RWPE1 (cell line): ENCODE data around the gene SBF1.

Experiments
- CTCF ChIA-PET: fragments of 350-600 bp; sonication (Branson Sonifier 250); formaldehyde crosslinking; extraction: SDS; loops from one replicate; lab custom pipeline; 2021; lab: Yijun Ruan, JAX
- POLR2A ChIA-PET: fragments of 400-600 bp; formaldehyde crosslinking; extraction: SDS; loops from one replicate; lab custom pipeline; 2020; ENCODE audit warnings: antibody characterized with exemption; ENCODE audit not compliant: low non-redundant PET; lab: Yijun Ruan, JAX
- DNase-seq: peaks from one replicate; pipeline ENCODE4 v3.0.0; 2012; ENCODE audit warnings: low spot score
- H3K27ac ChIP-seq: fragments of 450-650 bp; 2 replicates; pipeline ENCODE4 v1.5.1; 2017
- TF ChIP-seq, protein P1 (sequence below): fragments of 450-650 bp; conservative IDR thresholded peaks from 2 replicates; pipeline ENCODE4 v1.5.1; 2017; ENCODE audit warnings: low read depth, mild to moderate bottlenecking

The SBF1 gene, protein sequence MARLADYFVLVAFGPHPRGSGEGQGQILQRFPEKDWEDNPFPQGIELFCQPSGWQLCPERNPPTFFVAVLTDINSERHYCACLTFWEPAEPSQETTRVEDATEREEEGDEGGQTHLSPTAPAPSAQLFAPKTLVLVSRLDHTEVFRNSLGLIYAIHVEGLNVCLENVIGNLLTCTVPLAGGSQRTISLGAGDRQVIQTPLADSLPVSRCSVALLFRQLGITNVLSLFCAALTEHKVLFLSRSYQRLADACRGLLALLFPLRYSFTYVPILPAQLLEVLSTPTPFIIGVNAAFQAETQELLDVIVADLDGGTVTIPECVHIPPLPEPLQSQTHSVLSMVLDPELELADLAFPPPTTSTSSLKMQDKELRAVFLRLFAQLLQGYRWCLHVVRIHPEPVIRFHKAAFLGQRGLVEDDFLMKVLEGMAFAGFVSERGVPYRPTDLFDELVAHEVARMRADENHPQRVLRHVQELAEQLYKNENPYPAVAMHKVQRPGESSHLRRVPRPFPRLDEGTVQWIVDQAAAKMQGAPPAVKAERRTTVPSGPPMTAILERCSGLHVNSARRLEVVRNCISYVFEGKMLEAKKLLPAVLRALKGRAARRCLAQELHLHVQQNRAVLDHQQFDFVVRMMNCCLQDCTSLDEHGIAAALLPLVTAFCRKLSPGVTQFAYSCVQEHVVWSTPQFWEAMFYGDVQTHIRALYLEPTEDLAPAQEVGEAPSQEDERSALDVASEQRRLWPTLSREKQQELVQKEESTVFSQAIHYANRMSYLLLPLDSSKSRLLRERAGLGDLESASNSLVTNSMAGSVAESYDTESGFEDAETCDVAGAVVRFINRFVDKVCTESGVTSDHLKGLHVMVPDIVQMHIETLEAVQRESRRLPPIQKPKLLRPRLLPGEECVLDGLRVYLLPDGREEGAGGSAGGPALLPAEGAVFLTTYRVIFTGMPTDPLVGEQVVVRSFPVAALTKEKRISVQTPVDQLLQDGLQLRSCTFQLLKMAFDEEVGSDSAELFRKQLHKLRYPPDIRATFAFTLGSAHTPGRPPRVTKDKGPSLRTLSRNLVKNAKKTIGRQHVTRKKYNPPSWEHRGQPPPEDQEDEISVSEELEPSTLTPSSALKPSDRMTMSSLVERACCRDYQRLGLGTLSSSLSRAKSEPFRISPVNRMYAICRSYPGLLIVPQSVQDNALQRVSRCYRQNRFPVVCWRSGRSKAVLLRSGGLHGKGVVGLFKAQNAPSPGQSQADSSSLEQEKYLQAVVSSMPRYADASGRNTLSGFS (N-terminal part only)

DNA sequence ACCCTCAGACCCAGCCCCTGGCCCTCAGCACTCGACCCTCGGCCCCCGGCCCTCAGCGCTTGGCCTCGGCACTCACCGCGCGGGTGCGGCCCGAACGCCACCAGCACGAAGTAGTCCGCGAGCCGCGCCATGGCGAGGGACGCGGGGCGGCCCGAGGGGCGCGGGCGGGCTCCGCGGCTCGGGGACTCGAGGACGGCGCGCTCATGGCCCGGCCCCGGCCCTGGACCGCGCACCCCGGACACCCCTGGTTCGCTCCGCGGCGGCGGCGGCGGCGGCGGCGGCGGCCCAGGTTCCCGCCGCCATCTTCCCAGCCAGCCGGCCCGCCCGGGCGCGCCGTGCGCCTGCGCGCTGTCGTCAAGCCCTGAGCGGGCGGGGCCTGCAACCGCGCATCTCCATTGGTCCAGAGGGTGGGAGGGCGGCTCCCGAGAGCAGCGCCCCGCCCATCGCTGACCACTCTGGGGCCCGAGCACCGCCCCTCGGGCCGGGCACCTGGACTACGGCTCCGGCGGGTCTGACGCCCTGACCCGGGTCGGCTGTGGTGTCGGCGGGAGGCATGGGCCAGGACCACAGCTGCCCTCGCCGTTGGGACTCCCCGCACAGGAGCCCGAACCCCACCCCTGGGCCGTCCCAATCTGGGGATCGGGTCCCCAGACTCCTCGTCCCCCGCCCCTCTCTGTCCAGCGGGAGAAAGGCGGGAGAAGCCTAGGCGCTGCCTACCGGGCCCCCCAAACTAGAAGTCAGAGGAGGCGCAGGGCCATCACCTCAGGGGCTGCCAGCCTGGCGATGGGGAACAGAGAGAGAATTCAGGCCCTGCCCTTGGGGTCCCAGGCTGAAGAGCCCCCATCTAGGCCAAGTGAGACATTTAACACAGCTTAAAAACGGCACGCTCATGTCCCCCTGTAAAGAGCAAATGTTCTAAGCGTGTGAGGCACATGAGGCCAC is at the start of gene SBF1:
SBF1 (minus strand) TSS at position 326 of the 942 bp plus-strand sequence; CDS start at position 131, 195 bp downstream.
- ChIA-PET CTCF (no interaction called here), POLR2A (no interaction called here)
- peak; percentile 94 for DNase-seq
- peak within 1 kb of the TSS; percentile 87 for H3K27ac ChIP-seq
- TF ChIP-seq, protein P1, sequence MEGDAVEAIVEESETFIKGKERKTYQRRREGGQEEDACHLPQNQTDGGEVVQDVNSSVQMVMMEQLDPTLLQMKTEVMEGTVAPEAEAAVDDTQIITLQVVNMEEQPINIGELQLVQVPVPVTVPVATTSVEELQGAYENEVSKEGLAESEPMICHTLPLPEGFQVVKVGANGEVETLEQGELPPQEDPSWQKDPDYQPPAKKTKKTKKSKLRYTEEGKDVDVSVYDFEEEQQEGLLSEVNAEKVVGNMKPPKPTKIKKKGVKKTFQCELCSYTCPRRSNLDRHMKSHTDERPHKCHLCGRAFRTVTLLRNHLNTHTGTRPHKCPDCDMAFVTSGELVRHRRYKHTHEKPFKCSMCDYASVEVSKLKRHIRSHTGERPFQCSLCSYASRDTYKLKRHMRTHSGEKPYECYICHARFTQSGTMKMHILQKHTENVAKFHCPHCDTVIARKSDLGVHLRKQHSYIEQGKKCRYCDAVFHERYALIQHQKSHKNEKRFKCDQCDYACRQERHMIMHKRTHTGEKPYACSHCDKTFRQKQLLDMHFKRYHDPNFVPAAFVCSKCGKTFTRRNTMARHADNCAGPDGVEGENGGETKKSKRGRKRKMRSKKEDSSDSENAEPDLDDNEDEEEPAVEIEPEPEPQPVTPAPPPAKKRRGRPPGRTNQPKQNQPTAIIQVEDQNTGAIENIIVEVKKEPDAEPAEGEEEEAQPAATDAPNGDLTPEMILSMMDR: no peak

DNA sequence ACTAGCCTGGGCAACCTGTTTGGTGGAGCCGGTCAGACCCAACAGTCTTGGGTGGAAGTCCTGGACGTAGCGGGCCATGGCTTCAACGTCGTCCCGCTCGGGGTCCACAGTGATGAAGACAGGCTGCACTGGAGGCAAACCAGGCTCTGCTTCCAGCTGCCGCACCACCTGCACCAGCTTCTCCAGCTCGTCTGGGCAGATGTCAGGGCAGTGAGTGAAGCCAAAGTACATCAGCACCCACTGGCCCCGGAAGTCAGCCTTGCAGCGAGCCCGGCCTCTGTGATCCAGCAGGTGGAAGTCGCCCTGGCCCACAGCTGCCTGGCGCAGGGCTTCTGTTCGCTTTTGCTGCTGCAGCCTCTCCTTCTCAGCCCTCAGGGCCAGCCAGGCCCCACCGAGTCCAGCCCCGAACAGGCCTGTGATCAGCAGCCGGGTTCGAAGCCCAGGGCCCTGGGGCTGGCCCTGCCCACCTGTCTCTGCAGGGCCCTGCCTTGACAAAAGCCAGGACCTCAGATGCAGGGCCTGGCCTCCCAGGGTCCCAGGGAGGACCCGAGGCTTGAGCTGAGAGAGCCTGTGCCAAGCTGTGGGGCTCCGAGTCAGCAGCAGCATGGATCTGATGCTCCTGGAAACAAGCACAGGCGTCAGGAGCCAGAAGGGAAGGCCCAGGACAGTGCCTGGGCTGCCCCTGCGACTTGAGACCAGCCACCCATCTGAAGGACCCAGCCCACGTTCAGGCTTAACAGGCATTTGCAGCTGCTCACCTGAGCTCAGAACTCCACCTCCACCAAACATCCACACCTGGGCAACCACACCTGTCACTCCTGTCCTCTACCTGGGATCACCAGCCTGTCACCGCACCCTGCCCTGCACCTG is 49.2 kb upstream of the SBF1 start:
- peak overlapping the region; percentile 97 for H3K27ac ChIP-seq
- CTCF ChIA-PET: no interaction called here
- POLR2A ChIA-PET: no interaction called here
- TF ChIP-seq, protein P1: no peak
- DNase-seq: no peak

DNA sequence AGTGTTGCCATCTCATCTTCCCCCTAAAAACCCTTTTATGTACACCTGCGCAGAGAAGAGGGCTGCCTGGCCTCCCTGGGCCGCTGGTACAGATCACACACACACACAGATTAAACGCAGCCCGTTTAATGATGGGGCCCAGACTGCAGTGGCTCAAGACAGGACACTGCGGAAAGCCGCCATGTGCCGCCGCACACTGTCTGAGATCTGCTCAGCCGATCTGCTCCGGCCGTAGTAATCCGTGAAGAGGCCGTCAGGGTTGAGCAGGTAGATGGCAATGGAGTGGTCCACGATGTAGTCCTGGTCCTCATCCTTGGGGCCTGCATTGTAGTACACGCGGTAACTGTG is 48.6 kb upstream of the SBF1 start:
- no peak for DNase-seq
- TF ChIP-seq, protein P1: no peak
- ChIA-PET POLR2A (no interaction called here), CTCF (no interaction called here)
- H3K27ac ChIP-seq: peak overlapping the region; percentile 97

DNA sequence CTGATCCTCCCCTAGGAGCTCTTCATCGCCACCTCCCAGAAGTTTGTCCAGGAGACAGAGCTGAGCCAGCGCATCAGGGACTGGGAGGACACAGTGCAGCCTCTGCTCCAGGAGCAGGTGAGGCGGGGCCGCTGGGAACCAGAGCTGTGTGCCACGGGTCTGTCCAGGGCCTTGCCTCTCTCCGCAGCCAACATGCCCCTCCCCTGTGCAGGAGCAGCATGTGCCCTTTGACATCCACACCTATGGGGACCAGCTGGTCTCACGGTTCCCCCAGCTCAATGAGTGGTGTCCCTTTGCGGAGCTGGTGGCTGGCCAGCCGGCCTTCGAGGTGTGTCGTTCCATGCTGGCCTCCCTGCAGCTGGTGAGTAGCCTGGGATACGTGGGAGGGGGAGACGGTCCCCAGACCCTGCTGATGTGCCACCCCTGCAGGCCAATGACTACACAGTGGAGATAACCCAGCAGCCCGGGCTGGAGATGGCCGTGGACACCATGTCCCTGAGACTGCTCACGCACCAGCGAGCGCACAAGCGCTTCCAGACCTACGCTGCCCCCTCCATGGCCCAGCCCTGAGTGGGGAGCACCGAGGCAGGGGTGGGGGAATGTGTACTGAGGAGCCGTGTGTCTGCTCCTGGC is 48.1 kb upstream of the SBF1 start:
- ChIA-PET CTCF (no interaction called here), POLR2A (no interaction called here)
- peak overlapping the region; percentile 97 for H3K27ac ChIP-seq
- DNase-seq: no peak
- TF ChIP-seq, protein P1: no peak

DNA sequence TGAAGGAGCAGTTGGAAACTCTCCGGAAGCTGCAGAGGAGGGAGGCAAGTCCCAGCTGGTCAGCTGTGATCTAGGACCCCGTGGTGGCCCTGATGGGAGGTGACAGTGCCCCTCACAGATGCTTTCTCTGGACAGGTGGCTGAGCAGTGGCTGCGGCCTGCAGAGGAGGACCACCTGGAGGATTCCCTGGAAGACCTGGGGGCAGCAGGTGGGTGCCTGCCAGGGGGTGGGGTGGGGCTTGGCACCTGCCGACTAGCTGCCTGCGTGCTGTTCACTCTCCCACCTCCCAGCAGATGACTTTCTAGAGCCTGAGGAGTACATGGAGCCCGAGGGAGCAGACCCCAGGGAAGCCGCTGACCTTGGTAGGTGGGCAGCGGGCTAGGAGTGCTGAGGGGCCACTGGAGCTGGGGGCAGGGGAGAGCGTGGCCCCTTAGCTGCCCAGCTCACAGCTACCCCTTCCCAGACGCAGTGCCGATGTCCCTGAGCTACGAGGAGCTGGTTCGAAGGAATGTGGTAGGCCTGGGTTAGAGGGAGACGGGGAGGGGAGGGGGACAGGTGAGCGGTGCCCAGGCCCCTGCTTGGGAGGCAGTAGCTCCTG is 47.5 kb upstream of the SBF1 start:
- ChIA-PET POLR2A (no interaction called here), CTCF (no interaction called here)
- DNase-seq: no peak
- peak overlapping the region; percentile 97 for H3K27ac ChIP-seq
- TF ChIP-seq, protein P1: no peak
